ENCODE data around the gene ASIC3.

The ASIC3 gene

DNA sequence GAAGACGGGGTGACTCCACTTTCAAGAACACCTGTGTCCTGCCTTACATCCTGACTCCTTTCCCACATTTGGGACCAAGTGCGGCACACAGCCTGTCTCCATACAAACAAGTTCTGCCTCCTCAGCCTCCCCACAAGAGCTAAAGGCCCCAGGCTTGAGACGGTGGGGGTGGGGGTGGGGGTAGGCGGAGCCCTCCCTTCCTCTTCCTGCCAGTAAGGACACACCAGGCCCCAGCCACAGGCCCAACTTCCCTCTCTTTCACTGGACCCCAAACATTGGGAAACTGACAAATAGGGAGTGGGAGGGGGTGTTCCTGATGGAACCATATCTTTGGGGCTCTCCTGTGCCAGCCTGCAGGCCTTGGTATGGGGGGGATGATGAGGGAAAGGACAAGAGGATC, 4.8 kb downstream of the ASIC3 start:
- peaks cover 18% of the 10 kb centered on the region for H3K27me3 ChIP-seq (replicated peaks; ENCODE audit: insufficient read depth, low read length)
- no peak overlapping the region for H3K4me2 ChIP-seq (ENCODE audit: low read depth, low read length)
- H3K4me3 ChIP-seq (ENCODE audit: low read length): no peak overlapping the region
- H3F3A ChIP-seq (ENCODE audit: insufficient read depth, low read length): peaks cover 1% of the 10 kb centered on the region; the same call in 1 of the 2 replicates
- no peaks in the 10 kb centered on the region for H3K9me2 ChIP-seq (replicated peaks; ENCODE audit: insufficient read depth, low read length)
- no peak overlapping the region for H3K9ac ChIP-seq (ENCODE audit: low read length)
- TF ChIP-seq EZH2 (optimal IDR thresholded peaks at IDR 0.05; ENCODE audit: low read depth, low read length) (no peak), EZH2phosphoT487 (IDR thresholded peaks at IDR 0.05; ENCODE audit: low read length) (no peak)
- TF ChIP-seq, protein P1, sequence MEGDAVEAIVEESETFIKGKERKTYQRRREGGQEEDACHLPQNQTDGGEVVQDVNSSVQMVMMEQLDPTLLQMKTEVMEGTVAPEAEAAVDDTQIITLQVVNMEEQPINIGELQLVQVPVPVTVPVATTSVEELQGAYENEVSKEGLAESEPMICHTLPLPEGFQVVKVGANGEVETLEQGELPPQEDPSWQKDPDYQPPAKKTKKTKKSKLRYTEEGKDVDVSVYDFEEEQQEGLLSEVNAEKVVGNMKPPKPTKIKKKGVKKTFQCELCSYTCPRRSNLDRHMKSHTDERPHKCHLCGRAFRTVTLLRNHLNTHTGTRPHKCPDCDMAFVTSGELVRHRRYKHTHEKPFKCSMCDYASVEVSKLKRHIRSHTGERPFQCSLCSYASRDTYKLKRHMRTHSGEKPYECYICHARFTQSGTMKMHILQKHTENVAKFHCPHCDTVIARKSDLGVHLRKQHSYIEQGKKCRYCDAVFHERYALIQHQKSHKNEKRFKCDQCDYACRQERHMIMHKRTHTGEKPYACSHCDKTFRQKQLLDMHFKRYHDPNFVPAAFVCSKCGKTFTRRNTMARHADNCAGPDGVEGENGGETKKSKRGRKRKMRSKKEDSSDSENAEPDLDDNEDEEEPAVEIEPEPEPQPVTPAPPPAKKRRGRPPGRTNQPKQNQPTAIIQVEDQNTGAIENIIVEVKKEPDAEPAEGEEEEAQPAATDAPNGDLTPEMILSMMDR (IDR thresholded peaks at IDR 0.05; ENCODE audit: low read length): no peak
- no peak for DNase-seq
- 0 out of 2 replicates have a peak, but pooled peaks cover 3% of the 10 kb centered on the region for H3K79me2 ChIP-seq (ENCODE audit: low read length)
- H3K9me3 ChIP-seq (replicated peaks; ENCODE audit: insufficient read depth, low read length): no peaks in the 10 kb centered on the region
- H2AFZ ChIP-seq (ENCODE audit: low read length): no peak overlapping the region
- H3K36me3 ChIP-seq (replicated peaks; ENCODE audit: insufficient read depth, low read length): no peaks in the 10 kb centered on the region
- H3K27ac ChIP-seq (ENCODE audit: low read length): no peak overlapping the region
- no peaks in the 10 kb centered on the region for H4K20me1 ChIP-seq (ENCODE audit: insufficient read depth, low read length)
- H3K4me1 ChIP-seq (ENCODE audit: low read length): peaks cover 6% of the 10 kb centered on the region

- DNase-seq: no peak
- peaks cover 8% of the 10 kb centered on the region; the same call in 1 of the 2 replicates for H3F3A ChIP-seq (ENCODE audit: insufficient read depth, low read length)
- no peak for TF ChIP-seq EZH2 (optimal IDR thresholded peaks at IDR 0.05; ENCODE audit: low read depth, low read length)
- no peak for TF ChIP-seq EZH2phosphoT487 (IDR thresholded peaks at IDR 0.05; ENCODE audit: low read length)
- TF ChIP-seq, protein P1 (IDR thresholded peaks at IDR 0.05; ENCODE audit: low read length): no peak
- peaks cover 6% of the 10 kb centered on the region for H3K4me1 ChIP-seq (ENCODE audit: low read length)
- no peak overlapping the region for H3K4me2 ChIP-seq (ENCODE audit: low read depth, low read length)
- no peaks in the 10 kb centered on the region for H3K9me2 ChIP-seq (replicated peaks; ENCODE audit: insufficient read depth, low read length)
- H3K4me3 ChIP-seq (ENCODE audit: low read length): no peak overlapping the region
- H3K27me3 ChIP-seq (replicated peaks; ENCODE audit: insufficient read depth, low read length): peaks cover 18% of the 10 kb centered on the region
- H3K79me2 ChIP-seq (ENCODE audit: low read length): 0 out of 2 replicates have a peak, but pooled peaks cover 3% of the 10 kb centered on the region
- no peak overlapping the region for H3K27ac ChIP-seq (ENCODE audit: low read length)
- H2AFZ ChIP-seq (ENCODE audit: low read length): no peak overlapping the region
- H4K20me1 ChIP-seq (ENCODE audit: insufficient read depth, low read length): no peaks in the 10 kb centered on the region
- no peaks in the 10 kb centered on the region for H3K9me3 ChIP-seq (replicated peaks; ENCODE audit: insufficient read depth, low read length)
- no peak overlapping the region for H3K9ac ChIP-seq (ENCODE audit: low read length)
- H3K36me3 ChIP-seq (replicated peaks; ENCODE audit: insufficient read depth, low read length): no peaks in the 10 kb centered on the region
Observed at GRCh38 chr7:151053751-151054150, 5.4 kb downstream of the ASIC3 start.

GRCh38 chr7:151056283-151056665, 7.9 kb downstream of the ASIC3 start:
- Histone ChIP-seq H3K9me3 (replicated peaks; ENCODE audit: insufficient read depth, low read length) (no peaks in the 10 kb centered on the region), H4K20me1 (ENCODE audit: insufficient read depth, low read length) (no peaks in the 10 kb centered on the region), H3K4me3 (ENCODE audit: low read length) (no peak overlapping the region), H3K9me2 (replicated peaks; ENCODE audit: insufficient read depth, low read length) (no peaks in the 10 kb centered on the region), H3K36me3 (replicated peaks; ENCODE audit: insufficient read depth, low read length) (no peaks in the 10 kb centered on the region), H3K27me3 (replicated peaks; ENCODE audit: insufficient read depth, low read length) (no peaks in the 10 kb centered on the region), H3K79me2 (ENCODE audit: low read length) (peaks cover 20% of the 10 kb centered on the region), H3K27ac (ENCODE audit: low read length) (no peak overlapping the region), H3K4me1 (ENCODE audit: low read length) (peaks cover 6% of the 10 kb centered on the region), H2AFZ (ENCODE audit: low read length) (no peak overlapping the region), H3K9ac (ENCODE audit: low read length) (no peak overlapping the region), H3F3A (ENCODE audit: insufficient read depth, low read length) (peaks cover 12% of the 10 kb centered on the region), H3K4me2 (ENCODE audit: low read depth, low read length) (no peak overlapping the region)
- no peak for DNase-seq
- TF ChIP-seq, protein P1 (IDR thresholded peaks at IDR 0.05; ENCODE audit: low read length): no peak
- TF ChIP-seq EZH2phosphoT487 (IDR thresholded peaks at IDR 0.05; ENCODE audit: low read length) (no peak), EZH2 (optimal IDR thresholded peaks at IDR 0.05; ENCODE audit: low read depth, low read length) (no peak)

Measured in MM.1S (cell line).